ENCODE results near the gene LCN6.
A peak's percentile ranks its signal among the peaks of the same experiment; 100 is the strongest.

Gene LCN6

DNA sequence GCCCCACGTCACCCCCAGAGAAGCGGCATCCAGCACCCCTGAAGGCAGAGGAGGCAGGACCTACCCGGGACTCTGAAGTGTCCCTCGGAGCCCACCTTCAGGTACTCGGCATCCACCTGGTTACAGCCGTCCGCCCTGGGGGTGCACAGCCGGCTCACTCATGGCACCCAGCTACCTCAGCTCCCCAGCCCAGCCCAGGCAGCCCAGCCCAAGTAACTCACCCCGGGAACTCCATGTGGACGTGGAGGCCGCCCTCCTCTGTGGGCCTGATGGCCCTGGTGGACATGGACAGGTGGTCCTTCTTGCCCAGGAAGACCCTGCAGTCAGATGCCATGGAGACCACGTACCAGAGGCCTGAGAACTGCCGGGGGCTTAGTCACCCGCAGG, 15.3 kb upstream of the LCN6 start:
- WGBS (ENCODE audit: extremely low coverage, insufficient coverage, insufficient read length): no CpG with 5 or more reads among the region's 14 CpGs
- Histone ChIP-seq H4K91ac (ENCODE audit: low read depth, low read length) (peak overlapping the region; percentile 45), H3K4me3 (ENCODE audit: low read depth, low read length) (no peak overlapping the region), H3K9me3 (ENCODE audit: insufficient read depth, low read depth, low read length) (peaks cover 7% of the 10 kb centered on the region), H3K9ac (ENCODE audit: low read length) (no peak overlapping the region), H3K27ac (ENCODE audit: low read depth, low read length) (no peak overlapping the region), H3K18ac (ENCODE audit: low read length) (no peak overlapping the region), H4K8ac (ENCODE audit: low read depth, low read length) (no peak overlapping the region), H3K4me1 (ENCODE audit: control insufficient read depth in 1 of 2, insufficient read depth in 2 of 2, low read length in 2 of 2) (peaks cover 10 to 12% of the 10 kb centered on the region in 2 experiments), H2AFZ (ENCODE audit: insufficient read depth, low read length, poor library complexity) (no peak overlapping the region), H3K4ac (ENCODE audit: low read depth, low read length) (no peak overlapping the region), H3K4me2 (ENCODE audit: low read length) (no peak overlapping the region), H3K79me1 (ENCODE audit: low read length) (peaks cover 4% of the 10 kb centered on the region), H3K36me3 (ENCODE audit: control insufficient read depth in 1 of 2, insufficient read depth in 2 of 2, low read length in 2 of 2) (no peaks in the 10 kb centered on the region), H2AK5ac (ENCODE audit: low read length) (peak overlapping the region; percentile 17), H2BK12ac (ENCODE audit: low read length) (no peak overlapping the region), H3K27me3 (ENCODE audit: insufficient read depth, low read length) (no peaks in the 10 kb centered on the region), H4K12ac (ENCODE audit: low read depth, low read length) (no peak overlapping the region), H3K79me2 (ENCODE audit: control insufficient read depth, insufficient read depth, low read length, poor library complexity) (no peaks in the 10 kb centered on the region), H3K14ac (ENCODE audit: low read length) (no peak overlapping the region), H2BK5ac (ENCODE audit: low read depth, low read length, poor library complexity) (no peak overlapping the region), H3K23ac (ENCODE audit: low read length) (no peak overlapping the region), H2BK120ac (ENCODE audit: insufficient read depth, low read length, poor library complexity) (no peak overlapping the region)
- no peak for DNase-seq

DNA sequence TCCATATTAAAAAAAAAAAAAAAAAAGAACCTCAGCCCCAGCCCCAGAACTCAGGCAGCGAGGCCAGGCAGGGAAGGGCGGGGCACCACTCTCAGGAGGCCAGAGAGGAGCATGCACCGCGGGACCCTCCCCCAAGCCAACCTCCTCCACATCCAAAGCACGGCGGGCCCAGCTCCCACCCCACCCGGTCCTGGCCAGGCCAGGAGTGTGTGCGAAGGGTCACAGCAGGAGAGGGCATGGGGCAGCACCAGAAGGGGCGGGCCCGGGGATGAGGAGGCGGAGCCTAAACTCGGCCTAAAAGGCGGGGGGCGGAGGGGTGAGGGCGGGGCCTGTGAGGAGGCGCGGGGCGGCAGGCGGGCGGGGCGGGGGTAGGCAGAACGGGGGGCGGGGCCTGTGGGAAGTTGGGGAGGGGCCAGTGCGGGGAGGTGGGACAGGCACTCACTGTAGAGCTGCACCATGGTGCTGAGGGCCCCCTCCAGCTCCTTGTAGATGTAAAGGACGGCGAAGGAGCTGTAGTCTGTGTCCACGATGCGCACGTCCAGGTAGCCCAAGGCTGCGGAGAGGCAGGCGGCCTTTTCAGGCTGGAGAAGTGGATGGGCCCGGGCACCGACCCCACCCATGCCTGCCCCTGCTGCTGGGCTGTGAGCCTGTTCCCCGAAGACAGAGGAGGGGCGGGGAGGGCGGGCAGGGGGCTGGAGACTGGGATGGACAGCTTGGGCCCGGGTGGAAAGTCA, 14.8 kb upstream of the LCN6 start:
- H3K4me2 ChIP-seq (ENCODE audit: low read length): peak overlapping the region; percentile 9
- no peak overlapping the region for H3K23ac ChIP-seq (ENCODE audit: low read length)
- H2AFZ ChIP-seq (ENCODE audit: insufficient read depth, low read length, poor library complexity): no peak overlapping the region
- H3K36me3 ChIP-seq (ENCODE audit: control insufficient read depth in 1 of 2, insufficient read depth in 2 of 2, low read length in 2 of 2): no peaks in the 10 kb centered on the region
- H2BK120ac ChIP-seq (ENCODE audit: insufficient read depth, low read length, poor library complexity): no peak overlapping the region
- no peak overlapping the region for H2AK5ac ChIP-seq (ENCODE audit: low read length)
- H4K91ac ChIP-seq (ENCODE audit: low read depth, low read length): peak overlapping the region; percentile 45
- H4K8ac ChIP-seq (ENCODE audit: low read depth, low read length): peak overlapping the region; percentile 52
- no peak overlapping the region for H3K4ac ChIP-seq (ENCODE audit: low read depth, low read length)
- no peak overlapping the region for H3K14ac ChIP-seq (ENCODE audit: low read length)
- H3K4me1 ChIP-seq (ENCODE audit: control insufficient read depth in 1 of 2, insufficient read depth in 2 of 2, low read length in 2 of 2): peaks cover 10 to 12% of the 10 kb centered on the region in 2 experiments
- no peak overlapping the region for H4K12ac ChIP-seq (ENCODE audit: low read depth, low read length)
- H3K79me2 ChIP-seq (ENCODE audit: control insufficient read depth, insufficient read depth, low read length, poor library complexity): no peaks in the 10 kb centered on the region
- DNase-seq: no peak
- no peak overlapping the region for H3K9ac ChIP-seq (ENCODE audit: low read length)
- H3K79me1 ChIP-seq (ENCODE audit: low read length): peaks cover 4% of the 10 kb centered on the region
- H3K27ac ChIP-seq (ENCODE audit: low read depth, low read length): no peak overlapping the region
- H2BK5ac ChIP-seq (ENCODE audit: low read depth, low read length, poor library complexity): no peak overlapping the region
- no peak overlapping the region for H3K18ac ChIP-seq (ENCODE audit: low read length)
- no peaks in the 10 kb centered on the region for H3K27me3 ChIP-seq (ENCODE audit: insufficient read depth, low read length)
- H2BK12ac ChIP-seq (ENCODE audit: low read length): no peak overlapping the region
- H3K9me3 ChIP-seq (ENCODE audit: insufficient read depth, low read depth, low read length): peaks cover 7% of the 10 kb centered on the region
- no CpG with 5 or more reads among the region's 37 CpGs for WGBS (ENCODE audit: extremely low coverage, insufficient coverage, insufficient read length)
- H3K4me3 ChIP-seq (ENCODE audit: low read depth, low read length): no peak overlapping the region

DNA sequence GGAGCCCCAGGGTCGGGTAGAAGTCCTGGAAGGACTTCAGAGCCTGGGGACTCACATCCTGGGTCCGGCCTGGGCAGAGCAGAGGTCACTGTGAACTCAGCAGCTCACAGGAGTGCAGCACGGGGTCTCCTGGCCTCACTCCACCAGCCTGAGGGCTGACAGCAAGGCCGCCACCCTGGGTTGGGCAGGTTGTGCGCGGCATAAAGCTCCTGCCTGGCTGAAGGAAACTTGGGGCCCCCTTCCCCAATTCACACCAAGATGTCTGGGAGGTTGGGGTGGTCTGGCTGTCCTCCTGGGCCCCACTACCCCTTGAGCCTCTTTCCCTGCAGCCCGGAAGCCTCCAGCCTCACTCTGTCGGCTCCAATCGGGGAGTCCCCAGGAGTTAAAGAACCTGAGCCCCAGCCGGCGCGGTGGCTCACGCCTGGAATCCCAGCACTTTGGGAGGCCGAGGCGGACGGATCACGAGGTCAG, 13.9 kb upstream of the LCN6 start:
- Histone ChIP-seq H4K91ac (ENCODE audit: low read depth, low read length) (peak overlapping the region; percentile 70), H3K9ac (ENCODE audit: low read length) (no peak overlapping the region), H3K14ac (ENCODE audit: low read length) (peak overlapping the region; percentile 77), H3K4me1 (ENCODE audit: control insufficient read depth in 1 of 2, insufficient read depth in 2 of 2, low read length in 2 of 2) (peaks cover 10 to 12% of the 10 kb centered on the region in 2 experiments), H3K27me3 (ENCODE audit: insufficient read depth, low read length) (no peaks in the 10 kb centered on the region), H3K9me3 (ENCODE audit: insufficient read depth, low read depth, low read length) (peaks cover 6% of the 10 kb centered on the region), H3K4me3 (ENCODE audit: low read depth, low read length) (no peak overlapping the region), H2AK5ac (ENCODE audit: low read length) (peak overlapping the region; percentile 73), H2BK5ac (ENCODE audit: low read depth, low read length, poor library complexity) (peak overlapping the region; percentile 78), H2BK120ac (ENCODE audit: insufficient read depth, low read length, poor library complexity) (peak overlapping the region; percentile 56), H3K79me1 (ENCODE audit: low read length) (peaks cover 4% of the 10 kb centered on the region), H3K4ac (ENCODE audit: low read depth, low read length) (peak overlapping the region; percentile 12), H4K12ac (ENCODE audit: low read depth, low read length) (no peak overlapping the region), H4K8ac (ENCODE audit: low read depth, low read length) (peak overlapping the region; percentile 76), H2AFZ (ENCODE audit: insufficient read depth, low read length, poor library complexity) (peak overlapping the region; percentile 37), H3K36me3 (ENCODE audit: control insufficient read depth in 1 of 2, insufficient read depth in 2 of 2, low read length in 2 of 2) (no peaks in the 10 kb centered on the region), H3K23ac (ENCODE audit: low read length) (no peak overlapping the region), H3K18ac (ENCODE audit: low read length) (peak overlapping the region; percentile 54), H2BK12ac (ENCODE audit: low read length) (peak overlapping the region; percentile 81), H3K79me2 (ENCODE audit: control insufficient read depth, insufficient read depth, low read length, poor library complexity) (no peaks in the 10 kb centered on the region), H3K4me2 (ENCODE audit: low read length) (no peak overlapping the region), H3K27ac (ENCODE audit: low read depth, low read length) (no peak overlapping the region)
- no peak for DNase-seq
- WGBS (ENCODE audit: extremely low coverage, insufficient coverage, insufficient read length): no CpG with 5 or more reads among the region's 17 CpGs

DNA sequence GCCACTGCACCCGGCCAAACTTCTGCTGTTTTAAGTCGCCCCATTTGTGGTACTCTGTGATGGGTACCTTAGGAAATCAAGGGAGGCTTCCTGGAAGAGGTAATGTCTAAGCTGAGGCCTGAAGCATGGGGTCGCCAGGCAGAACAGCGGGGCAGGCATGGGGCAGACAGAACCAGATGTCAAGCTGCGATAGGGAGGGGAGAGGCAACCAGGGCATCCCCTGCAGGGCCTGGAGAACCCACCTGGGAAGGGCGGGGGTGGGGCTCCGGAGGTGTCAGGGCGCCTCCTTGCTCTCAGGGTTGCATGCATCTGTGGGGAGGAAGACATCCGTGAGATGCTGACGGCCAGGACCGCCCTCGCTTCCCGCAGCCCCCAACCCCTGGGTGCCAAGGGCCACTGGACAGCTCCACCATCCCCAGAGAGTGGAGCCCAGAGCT, 13.2 kb upstream of the LCN6 start:
- Histone ChIP-seq H3K36me3 (ENCODE audit: control insufficient read depth in 1 of 2, insufficient read depth in 2 of 2, low read length in 2 of 2) (no peaks in the 10 kb centered on the region), H3K4me2 (ENCODE audit: low read length) (no peak overlapping the region), H3K18ac (ENCODE audit: low read length) (no peak overlapping the region), H3K4me1 (ENCODE audit: control insufficient read depth in 1 of 2, insufficient read depth in 2 of 2, low read length in 2 of 2) (peaks cover 10 to 12% of the 10 kb centered on the region in 2 experiments), H2AFZ (ENCODE audit: insufficient read depth, low read length, poor library complexity) (no peak overlapping the region), H2BK12ac (ENCODE audit: low read length) (no peak overlapping the region), H2AK5ac (ENCODE audit: low read length) (no peak overlapping the region), H3K4me3 (ENCODE audit: low read depth, low read length) (no peak overlapping the region), H3K4ac (ENCODE audit: low read depth, low read length) (no peak overlapping the region), H3K79me2 (ENCODE audit: control insufficient read depth, insufficient read depth, low read length, poor library complexity) (no peaks in the 10 kb centered on the region), H4K8ac (ENCODE audit: low read depth, low read length) (no peak overlapping the region), H3K23ac (ENCODE audit: low read length) (no peak overlapping the region), H3K9me3 (ENCODE audit: insufficient read depth, low read depth, low read length) (peaks cover 6% of the 10 kb centered on the region), H2BK120ac (ENCODE audit: insufficient read depth, low read length, poor library complexity) (no peak overlapping the region), H4K12ac (ENCODE audit: low read depth, low read length) (no peak overlapping the region), H2BK5ac (ENCODE audit: low read depth, low read length, poor library complexity) (no peak overlapping the region), H3K9ac (ENCODE audit: low read length) (no peak overlapping the region), H3K27ac (ENCODE audit: low read depth, low read length) (no peak overlapping the region), H3K79me1 (ENCODE audit: low read length) (peaks cover 4% of the 10 kb centered on the region), H3K27me3 (ENCODE audit: insufficient read depth, low read length) (no peaks in the 10 kb centered on the region), H4K91ac (ENCODE audit: low read depth, low read length) (no peak overlapping the region), H3K14ac (ENCODE audit: low read length) (no peak overlapping the region)
- WGBS (ENCODE audit: extremely low coverage, insufficient coverage, insufficient read length): no CpG with 5 or more reads among the region's 13 CpGs
- no peak for DNase-seq
